HG03095 (cell line): ENCODE measurements around the gene RPS6KA5.
"Not testable (repeated sequence)": the region's sequence is repeated elsewhere in the genome, so short reads cannot be mapped to it uniquely, and the experiment has no call there.

Experiments
- ATAC-seq: cut with Tn5 transposase; IDR thresholded peaks from one replicate; pipeline ENCODE4 v1.9.1; 2021; ENCODE audit warnings: moderate library complexity; ENCODE audit not compliant: unreplicated experiment

The RPS6KA5 gene

DNA sequence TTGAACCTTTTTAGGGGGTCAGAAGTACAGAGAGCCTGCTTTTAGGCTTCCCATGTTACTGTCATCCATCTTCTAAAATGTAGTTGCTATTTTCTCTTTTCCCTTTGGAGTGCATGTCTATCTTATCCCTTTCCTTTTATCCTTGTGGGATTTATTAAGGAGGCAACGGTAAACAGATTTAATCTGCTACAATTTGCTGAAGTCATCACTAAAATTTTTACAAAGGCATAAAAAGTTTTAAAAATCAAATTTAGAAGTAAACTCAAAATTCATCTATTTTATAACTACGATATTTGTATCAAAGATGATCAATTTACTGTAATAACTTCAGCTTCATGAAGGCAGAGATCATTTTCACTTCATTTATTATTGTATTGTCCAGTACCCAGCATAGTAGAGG, 118.7 kb downstream of the RPS6KA5 start:
- no peak for ATAC-seq

DNA sequence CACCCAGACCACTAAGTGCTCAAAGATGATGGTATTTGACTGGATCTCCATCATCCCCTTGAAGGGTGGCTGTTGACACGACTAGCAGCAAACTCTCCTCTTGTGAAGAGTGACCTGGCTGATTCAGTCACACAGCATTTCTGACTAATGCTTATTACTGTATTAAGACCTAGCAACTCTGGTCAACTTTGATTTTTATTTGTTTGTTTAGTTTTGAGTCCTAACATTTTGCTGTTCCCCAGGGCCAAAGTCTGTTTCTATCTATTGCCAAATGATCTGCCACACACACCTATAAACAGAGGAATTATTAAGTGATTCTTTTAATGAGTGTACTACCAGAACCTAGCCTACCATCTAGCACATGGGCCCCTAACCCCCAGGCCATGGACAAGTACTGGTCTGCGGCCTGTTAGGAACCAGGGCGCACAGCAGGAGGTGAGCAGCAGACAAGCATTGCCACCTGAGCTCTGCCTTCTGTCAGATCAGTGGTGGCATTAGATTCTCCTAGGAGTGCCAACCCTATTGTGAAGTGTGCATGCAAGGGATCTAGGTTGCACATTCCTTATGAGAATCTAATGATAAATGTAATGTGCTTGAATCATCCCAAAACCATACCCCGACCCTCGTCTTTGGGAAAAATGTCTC, 120.0 kb downstream of the RPS6KA5 start:
- no peak for ATAC-seq

DNA sequence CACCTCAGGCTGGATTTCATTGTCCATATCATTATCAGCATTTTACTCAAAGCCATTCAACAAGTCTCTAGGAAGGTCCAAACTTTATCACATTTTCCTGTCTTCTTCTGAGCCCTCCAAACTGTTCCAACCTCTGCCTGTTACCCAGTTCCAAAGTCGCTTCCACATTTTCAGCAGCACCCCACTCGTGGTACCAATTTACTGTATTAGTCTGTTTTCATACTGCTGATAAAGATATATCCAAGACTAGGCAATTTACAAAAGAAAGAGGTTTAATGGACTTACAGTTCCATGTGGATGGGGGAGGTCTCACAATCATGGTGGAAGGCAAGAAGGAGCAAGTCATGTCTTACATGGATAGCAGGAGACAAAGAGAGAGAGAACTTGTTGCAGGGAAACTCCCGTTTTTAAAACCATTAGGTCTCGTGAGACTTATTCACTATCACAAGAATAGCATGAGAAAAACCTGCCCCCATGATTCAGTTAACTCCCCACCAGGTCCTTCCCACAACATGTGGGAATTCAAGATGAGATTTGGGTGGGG, 121.1 kb downstream of the RPS6KA5 start:
- not testable (repeated sequence) for ATAC-seq

DNA sequence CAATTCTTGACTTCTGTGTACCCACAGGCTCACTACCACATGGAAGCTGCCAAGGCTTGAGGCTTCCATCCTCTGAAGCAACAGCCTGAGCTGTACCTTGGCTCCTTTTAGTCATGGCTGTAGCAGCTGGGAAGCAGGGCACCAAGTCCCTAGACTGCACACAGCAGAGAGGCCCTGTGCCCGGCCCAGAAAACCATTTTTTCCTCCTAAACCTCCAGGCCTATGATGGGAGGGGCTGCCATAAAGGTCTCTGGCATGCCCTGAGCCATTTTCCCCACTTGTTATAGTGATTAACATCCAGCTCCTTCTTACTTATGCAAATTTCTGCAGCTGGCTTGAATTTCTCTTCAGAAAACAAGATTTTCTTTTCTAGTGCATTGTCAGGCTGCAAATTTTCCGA, 121.8 kb downstream of the RPS6KA5 start:
- ATAC-seq: no peak

DNA sequence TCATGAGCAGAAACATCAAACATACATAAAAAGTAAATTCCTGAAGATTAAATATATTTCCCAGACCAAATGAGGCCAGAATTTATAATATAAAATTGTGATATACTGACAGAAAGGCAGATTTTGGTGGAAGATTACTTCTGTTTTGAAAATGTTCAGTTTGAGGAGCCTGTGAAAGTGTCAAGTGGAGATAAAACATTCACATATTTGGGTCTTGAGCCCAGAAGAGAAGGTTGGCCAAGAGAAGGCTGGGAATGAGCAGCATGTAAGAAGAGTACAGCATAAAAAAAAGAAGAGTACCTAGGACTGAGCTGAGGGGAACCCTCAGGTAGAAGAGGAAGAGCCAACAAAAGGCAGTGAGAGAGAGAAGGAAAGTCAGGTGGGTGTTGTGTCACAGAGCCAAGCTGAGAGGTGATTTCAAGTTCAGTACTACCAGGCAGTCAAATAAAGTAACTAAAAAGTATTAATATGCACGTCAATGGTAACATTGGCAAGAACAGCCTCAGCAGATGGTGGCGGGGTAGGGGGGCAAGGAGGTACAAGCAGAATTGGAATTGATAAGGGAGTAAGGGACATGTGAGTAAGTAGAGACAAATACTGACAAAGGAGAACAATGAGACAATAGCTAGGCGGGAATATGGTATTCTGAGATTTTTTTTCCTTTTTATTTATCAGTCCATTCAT, 123.5 kb downstream of the RPS6KA5 start:
- ATAC-seq: no peak

DNA sequence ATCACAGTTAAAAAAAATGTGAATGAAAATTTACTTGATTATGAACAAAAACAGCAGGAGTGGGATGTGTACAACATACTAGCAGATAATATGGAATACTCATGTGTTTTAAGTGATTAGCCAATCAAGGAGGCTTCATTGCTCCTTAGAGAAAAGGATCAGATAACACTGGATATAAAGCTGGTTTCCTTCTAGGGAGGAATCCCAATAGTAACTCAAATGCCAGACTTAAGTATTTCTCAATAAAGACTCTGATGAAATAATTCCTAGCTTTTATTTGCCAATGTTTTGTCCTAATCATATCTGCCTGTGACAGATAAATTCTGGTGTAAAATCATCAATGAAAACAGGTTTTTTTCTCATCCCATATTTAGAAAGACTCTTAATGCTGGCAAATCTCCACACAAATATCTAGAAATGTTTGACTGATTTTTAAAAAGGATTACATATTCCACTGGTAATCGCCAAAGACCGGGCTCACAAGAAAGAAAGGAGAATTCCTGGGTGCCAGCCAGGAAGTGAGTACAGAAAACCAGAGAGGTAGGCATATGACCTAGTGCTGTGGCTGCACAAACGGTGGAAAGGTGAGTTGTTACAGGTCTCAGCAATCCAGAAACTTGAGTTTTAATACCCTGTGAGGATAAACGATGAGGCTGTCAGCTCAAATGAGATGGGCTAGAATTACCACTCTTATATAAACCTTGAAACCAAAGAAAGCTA, 135.7 kb downstream of the RPS6KA5 start:
- ATAC-seq: no peak

DNA sequence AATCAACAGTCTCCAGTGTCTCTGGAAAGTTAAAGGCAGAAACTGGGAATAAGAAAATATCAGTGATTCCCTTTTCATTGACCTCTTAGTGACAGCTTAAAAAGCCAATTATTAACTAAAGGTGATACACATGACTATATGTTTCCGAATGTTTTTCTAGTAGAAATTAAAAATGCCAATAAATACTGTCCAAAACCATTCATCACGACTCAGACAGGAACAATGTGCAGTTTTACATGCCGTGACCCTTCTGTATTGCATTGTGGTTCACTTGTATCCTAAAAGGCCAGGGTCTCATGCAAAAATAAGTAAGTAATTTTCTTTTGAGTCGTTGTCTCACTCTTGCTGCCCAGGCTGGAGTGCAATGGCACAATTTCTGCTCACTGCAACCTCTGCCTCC, 138.3 kb downstream of the RPS6KA5 start:
- ATAC-seq: no peak

DNA sequence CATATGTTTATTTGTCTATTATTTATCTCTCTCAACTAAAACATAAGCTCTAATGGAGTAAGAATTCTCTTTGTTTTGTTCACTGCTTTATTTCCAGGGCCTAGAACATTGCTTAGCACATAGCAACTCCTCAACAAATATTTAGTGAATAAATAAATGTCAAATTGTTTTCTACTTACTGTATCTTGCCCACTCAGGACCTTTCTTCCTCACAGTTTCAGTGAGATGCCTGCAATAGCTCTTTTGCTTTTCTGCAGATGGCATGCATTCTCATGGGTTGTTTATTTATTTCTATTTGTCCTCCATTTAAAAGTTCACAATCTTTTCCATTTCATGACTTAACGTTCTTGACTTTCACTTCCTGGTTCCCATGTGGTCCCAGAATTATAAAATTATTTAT, 149.3 kb downstream of the RPS6KA5 start:
- ATAC-seq: no peak

DNA sequence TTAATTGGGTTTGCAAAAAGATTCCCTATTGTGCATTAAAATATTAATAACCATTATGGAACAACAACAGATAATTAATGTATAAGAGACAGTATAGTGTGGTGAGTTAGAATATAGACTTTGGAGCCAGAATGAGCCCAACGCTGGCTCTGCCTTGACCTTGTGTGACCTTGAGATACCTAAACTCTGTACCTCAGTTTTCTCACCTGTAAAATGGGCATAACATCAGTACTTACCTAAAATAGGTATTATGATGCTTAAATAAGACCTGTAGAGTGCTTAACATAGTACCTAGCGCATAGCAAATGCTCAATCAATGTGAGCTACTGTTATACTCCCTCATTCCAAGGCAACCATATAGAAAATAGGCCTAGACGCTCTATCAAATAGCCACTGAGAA, 153.3 kb downstream of the RPS6KA5 start:
- ATAC-seq: no peak

DNA sequence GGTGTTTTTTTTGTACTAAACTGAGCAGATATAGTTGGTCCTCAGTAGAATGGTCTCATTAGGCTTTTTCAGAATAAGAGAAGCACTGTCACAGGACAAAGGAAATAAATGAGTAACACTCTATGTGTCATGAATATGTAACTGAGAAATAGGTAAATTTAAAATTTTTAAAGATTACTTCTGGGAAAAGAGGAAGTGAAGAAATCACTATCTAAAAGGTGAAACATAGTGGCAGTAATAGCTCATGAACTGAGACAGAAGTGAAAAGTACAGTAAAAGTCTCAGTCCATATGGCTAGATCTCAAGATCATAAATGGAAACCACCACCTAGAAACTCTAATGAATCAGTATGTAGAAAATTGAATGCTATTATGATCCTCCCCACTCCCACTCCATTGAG, 154.9 kb downstream of the RPS6KA5 start:
- ATAC-seq: peak; percentile 87

DNA sequence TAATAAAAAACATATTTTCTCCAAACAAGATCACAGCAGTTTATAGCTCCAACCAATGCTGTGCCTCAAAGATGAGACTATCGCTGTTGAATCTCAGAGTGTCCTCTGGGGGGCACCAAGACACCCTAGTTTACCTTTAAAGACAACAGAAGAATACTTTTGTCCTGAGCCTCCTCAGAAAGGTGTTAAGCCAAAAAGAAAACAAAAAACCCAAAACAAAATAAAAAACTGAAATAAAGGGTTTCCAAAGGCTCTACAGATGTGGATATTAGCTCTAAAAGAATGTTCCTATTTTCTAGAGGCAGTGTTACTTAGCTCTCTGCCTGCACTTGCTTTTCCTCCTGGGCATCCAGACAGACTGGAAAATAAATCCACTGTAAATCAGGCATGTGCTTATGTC, 157.3 kb downstream of the RPS6KA5 start:
- ATAC-seq: no peak

DNA sequence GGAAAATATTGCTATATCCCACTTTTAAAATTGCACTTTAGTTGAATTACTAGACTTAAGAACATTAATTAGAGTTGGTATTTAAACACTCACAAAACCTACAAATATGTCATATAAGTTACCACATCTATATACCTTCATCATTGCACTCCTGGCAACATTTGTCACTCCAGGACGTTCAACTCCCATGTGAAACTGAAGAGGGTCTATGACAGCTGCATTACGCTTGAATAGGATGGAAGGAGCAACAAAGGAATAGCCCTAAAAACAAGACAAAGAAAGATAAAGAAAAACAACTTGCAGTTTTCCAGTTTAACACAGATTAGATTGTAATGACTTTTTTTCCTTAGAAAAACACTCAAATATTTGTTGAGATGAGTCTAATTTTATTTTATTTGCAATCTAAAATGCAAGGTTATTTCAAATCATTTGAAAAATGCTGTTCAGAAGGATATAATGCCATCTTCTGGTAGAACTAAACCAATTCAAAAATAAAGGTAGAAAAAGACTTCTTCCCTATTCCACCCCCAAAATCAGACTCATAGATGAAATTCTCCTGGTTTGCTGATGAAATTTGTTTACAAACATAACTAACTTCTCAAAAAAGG, 159.9 kb downstream of the RPS6KA5 start:
- ATAC-seq: no peak

DNA sequence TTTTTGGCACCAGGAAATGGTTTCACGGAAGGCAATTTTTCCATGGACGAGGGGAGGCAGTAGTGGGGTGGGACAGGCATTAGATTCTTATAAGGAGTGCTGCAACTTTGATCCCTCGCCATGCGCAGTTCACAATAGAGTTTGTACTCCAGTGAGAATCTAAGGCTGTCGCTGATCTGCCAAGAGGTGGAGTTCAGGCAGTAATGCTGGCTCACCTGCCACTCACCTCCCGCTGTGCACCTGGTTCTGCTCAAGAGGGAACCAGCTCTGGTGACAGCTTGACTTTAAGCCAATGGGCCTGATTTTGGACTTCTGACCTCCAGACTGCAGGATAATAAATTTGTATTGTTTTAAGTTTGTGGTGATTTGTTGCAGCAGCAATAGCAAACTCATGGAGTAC, 163.4 kb downstream of the RPS6KA5 start:
- ATAC-seq: no peak

DNA sequence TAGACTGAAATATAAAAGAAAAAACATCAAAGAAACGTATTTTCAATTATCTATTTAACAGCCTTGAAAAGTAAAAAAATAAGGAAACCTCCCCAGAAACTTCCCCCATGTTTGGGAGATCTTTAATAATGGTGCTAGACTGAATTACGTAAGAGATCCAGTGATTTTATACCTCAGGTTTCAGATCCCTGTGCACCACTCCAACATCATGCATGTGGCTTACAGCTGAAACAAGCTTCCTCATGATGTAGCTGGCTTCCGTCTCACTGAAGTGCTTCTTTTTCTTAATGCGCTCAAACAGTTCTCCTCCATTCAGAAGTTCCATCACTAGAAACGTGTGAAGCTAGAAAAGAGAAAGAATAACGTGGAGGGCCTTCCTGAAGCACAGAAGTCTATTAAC, 166.2 kb downstream of the RPS6KA5 start:
- ATAC-seq: no peak

DNA sequence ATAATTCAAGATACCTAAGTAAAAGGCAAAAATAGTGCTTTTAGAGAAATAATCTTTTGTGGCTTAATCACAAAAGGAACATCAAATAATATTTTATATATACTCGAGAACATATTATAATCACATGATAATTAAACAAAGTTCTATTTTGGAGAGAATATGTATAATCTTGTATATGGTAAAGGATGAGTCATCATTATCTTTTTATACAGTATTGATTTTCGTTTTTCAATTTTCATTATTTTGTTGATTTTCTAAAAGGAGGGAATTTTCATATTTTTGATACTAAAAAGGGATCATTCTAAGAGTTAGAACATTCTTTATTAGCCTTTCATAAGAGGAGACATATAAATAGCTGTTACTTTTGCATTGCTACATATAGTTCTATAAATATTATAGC, 166.9 kb downstream of the RPS6KA5 start:
- ATAC-seq: no peak

DNA sequence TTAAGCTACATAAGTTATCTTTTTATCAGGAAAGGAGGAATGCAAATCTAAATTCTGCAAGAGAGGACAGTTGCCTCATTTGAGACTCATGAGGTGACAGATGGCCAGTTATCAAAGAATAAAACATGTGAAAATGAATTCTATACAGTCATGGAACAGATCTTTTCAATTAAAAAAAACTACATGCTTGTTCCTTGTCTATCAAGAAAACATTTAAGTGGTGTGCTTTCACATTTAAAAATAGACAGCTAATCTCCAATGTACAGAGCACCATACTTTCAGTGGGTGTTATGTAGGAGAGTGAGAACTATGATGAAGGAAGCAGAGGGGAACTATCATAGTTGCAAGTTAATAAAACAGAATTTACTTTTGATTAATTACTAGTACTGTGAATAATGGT, 167.5 kb downstream of the RPS6KA5 start:
- no peak for ATAC-seq

DNA sequence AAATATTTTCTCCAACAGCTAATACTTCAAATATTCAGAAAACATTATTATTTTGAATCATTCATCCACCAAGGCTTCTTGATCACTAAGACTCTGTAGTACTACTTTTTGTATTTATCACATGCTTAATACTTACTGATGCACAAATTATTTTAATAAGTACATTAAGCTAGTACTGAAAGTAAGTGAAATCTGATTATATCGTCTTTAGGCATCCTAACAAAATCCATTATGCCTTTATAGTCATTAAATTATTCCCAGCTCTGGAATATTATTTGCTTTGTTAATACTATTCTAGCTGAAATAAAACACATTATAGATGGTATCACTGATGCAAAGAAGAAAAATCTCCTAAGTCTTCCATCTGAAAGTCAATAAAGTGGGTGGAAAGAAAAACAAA, 169.1 kb downstream of the RPS6KA5 start:
- no peak for ATAC-seq

DNA sequence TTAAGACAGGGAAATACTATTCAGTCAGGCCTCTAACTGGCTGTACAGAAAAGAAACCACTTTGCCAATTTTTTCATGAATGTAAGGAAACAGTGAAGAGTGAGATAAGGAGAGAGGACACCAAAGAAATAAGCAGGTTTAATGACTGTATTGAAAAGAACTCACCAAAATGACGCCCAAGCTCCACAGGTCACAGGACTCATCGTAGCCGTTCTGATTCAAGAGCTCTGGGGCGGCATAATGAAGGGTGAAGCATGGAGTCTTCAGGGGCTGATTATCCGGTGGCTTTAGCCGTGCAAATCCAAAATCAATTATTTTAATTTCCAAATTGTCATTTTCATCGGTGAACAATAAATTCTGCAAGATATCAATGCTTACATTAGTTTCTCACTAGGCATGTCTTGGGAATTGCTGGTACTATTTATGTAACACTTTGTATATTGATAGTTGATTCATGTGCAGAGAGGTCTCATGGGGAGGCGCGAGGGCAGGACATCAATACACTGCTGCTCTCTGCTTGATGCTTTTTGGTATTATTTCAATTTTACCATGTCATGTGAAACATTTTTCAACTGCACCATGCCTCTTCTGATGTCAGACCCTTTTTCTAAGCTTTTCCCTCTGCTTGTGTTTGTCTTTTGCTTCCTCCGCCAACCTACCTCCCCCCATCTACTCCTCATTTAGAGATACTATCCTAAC, 170.0 kb downstream of the RPS6KA5 start:
- ATAC-seq: no peak

DNA sequence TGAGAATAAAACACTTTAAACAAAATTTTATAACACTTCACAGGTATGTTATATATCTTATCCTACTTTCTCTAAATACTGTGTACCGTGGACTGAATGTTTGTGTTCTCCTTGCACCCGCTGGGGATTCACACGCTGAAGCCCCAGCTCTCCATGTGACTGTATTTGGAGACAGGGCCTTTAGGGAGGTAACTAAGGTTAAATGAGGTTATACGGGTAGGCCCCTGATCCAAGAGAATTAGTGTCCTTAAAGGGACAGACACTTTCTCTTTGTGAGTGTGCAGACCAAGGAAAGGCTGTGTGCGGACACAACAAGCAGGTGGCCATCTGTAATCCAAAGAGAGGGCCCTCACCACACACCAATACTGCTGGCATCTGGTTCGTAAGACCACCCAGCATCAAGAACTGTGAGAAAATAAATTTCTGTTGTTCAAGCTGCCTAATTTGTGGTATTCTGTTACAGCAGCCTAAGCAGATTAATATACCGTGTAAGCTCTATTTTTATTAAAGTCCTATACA, 174.1 kb downstream of the RPS6KA5 start:
- no peak for ATAC-seq

DNA sequence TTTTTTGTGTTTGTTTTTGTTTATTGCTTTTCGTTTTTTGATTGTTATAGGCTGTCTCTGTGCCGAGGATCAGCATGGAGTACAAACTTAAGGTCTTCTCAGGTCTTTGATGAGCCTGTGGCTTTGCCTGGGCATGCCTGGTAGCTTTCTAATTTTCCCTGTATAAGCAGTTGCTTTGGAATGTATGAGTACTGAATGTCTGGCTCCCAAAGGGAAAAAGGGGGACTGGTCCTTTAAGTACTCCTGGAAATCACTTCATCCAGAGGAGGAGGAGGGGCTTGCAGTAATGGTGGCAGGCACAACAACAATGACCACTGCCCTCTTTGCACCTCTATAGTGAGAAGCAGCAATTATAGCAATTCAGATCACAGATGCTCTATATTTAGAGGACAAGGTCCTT, 176.7 kb downstream of the RPS6KA5 start:
- no peak for ATAC-seq

DNA sequence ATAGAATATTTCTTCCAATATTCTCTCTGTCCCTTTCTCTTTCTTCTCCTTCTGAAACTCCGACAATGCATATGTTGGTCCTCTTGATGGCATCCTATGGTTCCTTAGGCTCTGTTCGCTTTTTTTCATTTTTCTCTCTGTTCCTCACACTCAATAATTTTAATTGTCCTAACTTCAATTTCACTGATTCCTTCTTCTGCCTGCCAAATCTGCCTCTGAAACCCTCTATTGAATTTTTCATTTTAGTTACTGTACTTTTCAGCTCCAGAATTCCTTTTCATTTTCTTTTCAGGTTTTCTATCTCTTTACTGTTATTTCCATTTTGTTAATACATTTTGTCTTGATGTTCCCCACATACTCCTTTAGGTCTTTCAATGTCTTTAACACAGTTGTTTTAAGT, 177.2 kb downstream of the RPS6KA5 start:
- ATAC-seq: no peak
